NCI-H2081 treated with DMSO at 0.1 percent for 48 hours (cell line): ENCODE data around the gene OR13H1.
"Not testable (repeated sequence)": the region's sequence is repeated elsewhere in the genome, so short reads cannot be mapped to it uniquely, and the experiment has no call there.

ENCODE experiments used
- DNase-seq: peaks from one replicate; lab custom pipeline; 2025; lab: John Stamatoyannopoulos, UW

OR13H1 gene

GRCh38 chrX:131543774-131544173, at the start of gene OR13H1:
OR13H1 (plus strand) TSS chrX:131544074; CDS start chrX:131544074, 0 bp downstream.
- DNase-seq = no peak

GRCh38 chrX:131501556-131501955, 42.3 kb upstream of the OR13H1 start:
- DNase-seq = not testable (repeated sequence)

- DNase-seq = no peak
These were observed 30.5 kb upstream of the OR13H1 start for GRCh38 chrX:131513159-131513914.

- no peak for DNase-seq
These were observed 22.1 kb upstream of the OR13H1 start for GRCh38 chrX:131521824-131522223.

- DNase-seq = no peak
These were observed 344 bp downstream of the OR13H1 start for GRCh38 chrX:131544218-131544617.

- no peak for DNase-seq
These were observed 5.1 kb downstream of the OR13H1 start for GRCh38 chrX:131549011-131549410.

GRCh38 chrX:131552453-131552852, 8.6 kb downstream of the OR13H1 start:
- not testable (repeated sequence) for DNase-seq

GRCh38 chrX:131558562-131558961, 14.7 kb downstream of the OR13H1 start:
- DNase-seq = no peak

- no peak for DNase-seq
These were observed 20.8 kb downstream of the OR13H1 start for GRCh38 chrX:131564553-131565229.

- DNase-seq = no peak
These were observed 22.0 kb downstream of the OR13H1 start for GRCh38 chrX:131565909-131566308.

- no peak for DNase-seq
These were observed 27.5 kb downstream of the OR13H1 start for GRCh38 chrX:131571348-131571747.

GRCh38 chrX:131572372-131573014, 28.6 kb downstream of the OR13H1 start:
- DNase-seq = no peak

- no peak for DNase-seq
These were observed 33.5 kb downstream of the OR13H1 start for GRCh38 chrX:131577413-131577812.

GRCh38 chrX:131577999-131578734, 34.3 kb downstream of the OR13H1 start:
- DNase-seq = no peak

- DNase-seq = not testable (repeated sequence)
These were observed 35.0 kb downstream of the OR13H1 start for GRCh38 chrX:131578735-131579367.

GRCh38 chrX:131588995-131589394, 45.1 kb downstream of the OR13H1 start:
- DNase-seq = no peak
